HPDE6-E6E7 (cell line): ENCODE measurements around the gene RABGAP1L.

Source experiments
- DNase-seq: peaks from one replicate; pipeline ENCODE4 v3.0.0; 2011; ENCODE audit warnings: missing footprints; ENCODE audit errors: extremely low spot score

RABGAP1L gene

GRCh38 chr1:174920093-174920492 lies 760.8 kb downstream of the RABGAP1L start:
- DNase-seq: no peak

- DNase-seq: no peak
Measured at GRCh38 chr1:174922121-174922520, 762.8 kb downstream of the RABGAP1L start.

DNA sequence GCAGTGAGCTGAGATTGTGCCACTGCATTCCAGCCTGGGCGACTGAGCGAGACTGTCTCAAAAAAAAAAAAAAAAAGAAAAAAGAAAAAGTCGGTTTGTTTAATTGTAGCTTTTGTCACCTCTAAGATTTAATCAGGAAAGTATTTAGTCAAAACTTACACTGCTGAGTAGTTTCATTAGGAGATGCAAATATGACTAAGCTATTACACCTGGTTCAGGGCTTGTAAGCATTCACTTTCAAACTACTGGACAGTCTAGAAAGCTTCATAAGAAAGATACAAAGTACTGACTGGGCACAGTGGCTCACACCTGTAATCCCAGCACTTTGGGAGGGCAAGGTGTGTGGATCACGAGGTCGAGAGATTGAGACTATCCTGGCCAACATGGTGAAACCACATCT lies 764.5 kb downstream of the RABGAP1L start:
- no peak for DNase-seq

DNA sequence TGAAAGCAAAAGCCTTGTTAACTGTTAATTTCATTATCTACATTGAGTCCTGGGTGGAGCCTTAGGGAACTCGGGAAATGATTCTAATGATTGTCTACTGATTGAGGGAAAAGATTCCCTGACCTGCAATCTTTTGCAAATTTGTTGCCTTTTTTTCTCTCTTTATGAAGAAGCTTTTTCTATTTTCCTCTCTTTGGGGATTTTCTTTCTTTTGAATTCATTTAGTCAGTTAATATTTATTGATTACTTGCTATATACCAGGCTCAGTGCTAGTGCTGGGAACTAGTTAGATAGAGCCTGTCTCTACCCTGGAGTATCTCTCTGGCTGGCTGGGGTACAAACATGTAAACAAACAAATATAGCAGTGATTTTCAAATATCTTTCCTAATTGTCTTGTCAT lies 769.2 kb downstream of the RABGAP1L start:
- DNase-seq: no peak

DNA sequence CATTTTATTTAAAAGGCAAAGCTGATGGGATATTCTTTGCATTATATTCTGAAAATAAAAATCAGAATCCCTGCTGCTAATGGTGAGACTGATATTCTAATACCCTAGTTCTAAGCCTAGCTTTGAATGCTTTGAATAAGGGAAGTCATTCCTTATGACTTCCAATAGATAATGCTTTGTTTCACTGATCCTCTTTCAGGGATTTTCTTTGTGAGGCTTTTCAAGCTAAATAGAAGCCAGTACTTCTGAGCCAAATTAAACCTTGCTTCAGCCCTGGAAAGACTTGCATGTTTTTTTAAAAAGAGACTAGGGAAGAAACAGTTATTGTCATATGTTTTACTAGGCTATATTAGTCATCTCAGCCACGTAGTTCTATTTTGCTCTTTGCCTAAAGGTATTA lies 771.9 kb downstream of the RABGAP1L start:
- no peak for DNase-seq

- no peak for DNase-seq
Measured at GRCh38 chr1:174932587-174932986, 773.3 kb downstream of the RABGAP1L start.

DNA sequence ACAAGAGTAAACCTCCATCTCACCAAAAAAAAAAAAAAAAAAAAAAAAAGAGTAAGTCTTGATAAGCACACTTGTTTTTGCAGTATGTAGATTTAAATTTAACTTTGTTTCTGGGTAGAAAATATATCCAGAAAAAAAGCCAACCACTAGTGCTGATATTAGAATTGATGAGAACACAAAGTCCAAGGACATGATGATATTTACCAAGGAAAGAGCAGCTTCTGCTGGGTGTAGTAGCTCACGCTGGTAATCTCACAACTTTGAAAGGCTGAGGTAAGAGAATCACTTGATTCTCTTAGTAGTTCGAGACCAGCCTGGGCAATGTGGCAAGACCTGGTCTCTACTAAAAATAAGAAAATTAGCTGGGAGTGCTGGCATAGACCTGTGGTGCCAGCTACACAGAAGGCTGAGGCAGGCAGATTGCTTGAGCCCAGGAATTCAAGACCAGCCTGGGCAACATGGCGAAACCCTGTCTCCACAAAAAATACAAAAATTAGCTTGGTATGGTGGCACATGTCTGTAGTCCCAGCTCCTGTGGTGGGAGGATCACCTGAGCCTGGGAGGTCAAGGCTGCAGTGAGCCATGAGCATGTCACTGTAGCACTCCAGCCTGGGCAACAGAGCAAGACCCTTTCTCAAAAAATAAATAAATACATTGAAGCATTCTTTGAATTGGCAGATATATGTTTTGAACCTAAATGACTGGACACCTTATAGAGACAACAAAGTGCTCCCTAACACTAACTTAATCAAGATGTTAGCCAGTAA lies 776.8 kb downstream of the RABGAP1L start:
- DNase-seq: no peak

GRCh38 chr1:174938281-174939007 lies 779.1 kb downstream of the RABGAP1L start:
- DNase-seq: no peak

DNA sequence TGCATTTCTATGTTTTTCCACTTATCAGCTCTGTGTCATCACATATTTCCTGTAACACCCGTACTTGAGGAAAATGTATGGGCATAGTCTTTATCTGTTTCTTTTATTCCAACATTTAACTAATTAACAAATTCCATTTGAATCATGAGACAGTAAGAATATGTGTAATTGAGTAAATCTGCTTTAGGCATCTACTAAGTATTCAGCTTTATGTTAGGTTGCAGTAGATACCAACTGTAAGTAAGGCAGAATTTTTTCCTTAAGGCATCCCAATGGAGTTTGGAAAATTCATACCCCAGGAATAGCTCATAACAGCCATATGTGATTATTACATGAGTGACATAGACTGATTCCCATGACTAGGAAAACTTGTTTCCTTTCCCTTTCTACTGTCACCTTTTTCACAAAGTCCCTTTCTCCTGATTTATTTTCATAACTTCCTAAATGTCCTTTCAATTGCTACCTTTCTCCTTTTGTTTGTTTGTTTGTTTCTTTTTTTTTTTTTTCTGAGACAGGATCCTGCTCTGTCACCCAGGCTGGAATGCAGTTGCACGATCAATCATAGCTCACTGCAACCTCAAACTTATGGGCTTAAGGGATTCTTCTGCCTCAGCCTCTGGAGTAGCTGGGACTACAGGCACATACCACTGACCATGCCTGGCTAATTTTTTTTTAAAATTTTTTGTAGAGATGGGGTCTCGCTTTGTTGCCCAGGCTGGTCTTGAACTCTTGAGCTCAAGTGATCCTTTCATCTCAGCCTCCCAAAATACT lies 780.6 kb downstream of the RABGAP1L start:
- no peak for DNase-seq

DNA sequence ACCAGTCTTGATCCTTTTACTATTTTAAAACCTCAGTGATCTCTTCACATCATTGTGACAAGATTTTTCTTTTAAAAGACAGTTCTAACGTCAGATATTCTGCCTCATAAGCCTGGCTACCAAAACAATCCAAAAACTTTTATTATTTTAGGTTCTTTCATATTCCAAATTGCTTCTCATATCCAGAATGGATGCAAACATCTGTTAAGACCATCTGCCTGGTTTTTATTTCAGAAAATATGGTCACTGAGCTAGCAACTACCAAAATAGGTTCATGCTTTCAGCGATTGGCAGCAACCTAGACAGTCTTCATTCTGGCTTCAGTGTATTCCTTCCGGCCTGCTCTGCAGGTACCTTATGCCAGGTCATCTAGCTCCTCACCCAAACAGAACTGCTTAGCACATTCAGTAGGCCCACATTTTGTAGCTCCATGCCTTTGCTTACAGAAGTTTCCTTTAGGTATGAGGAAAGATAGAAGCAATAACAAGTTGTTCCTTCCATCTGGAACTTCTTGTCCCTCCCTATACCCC lies 781.4 kb downstream of the RABGAP1L start:
- no peak for DNase-seq

DNA sequence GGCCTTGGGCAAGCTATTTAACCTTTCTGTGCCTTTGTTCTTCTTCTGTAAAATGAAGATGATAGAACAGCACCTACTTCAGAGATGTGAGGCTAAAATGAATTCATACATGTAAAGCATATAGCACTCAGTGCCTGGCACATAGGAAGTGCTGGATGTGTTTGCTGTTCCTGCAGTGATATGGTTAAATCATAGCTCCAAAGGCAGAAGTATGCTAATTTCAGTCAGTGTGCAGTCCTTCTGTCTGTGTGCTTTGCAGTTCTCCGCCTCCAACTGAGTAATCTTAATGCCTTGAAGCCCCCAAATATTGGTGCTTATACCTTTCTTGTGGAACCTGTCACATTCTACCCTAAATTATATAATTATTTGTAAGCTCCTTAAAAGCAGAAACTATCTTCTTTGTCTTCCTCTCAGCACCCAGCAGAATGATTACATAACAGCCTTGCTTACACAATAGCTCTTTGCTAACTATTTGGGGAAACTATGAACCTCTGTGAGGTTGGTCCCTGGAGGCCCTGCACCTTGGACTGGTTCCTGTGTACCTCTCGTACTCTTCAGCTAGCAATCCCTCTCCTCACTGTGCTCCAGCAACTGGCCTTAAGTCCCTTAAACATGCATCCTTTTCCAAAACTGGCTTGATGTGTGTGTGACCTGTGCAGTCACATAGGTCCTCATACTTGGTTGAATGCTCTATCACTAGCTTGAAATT lies 783.4 kb downstream of the RABGAP1L start:
- DNase-seq: no peak

DNA sequence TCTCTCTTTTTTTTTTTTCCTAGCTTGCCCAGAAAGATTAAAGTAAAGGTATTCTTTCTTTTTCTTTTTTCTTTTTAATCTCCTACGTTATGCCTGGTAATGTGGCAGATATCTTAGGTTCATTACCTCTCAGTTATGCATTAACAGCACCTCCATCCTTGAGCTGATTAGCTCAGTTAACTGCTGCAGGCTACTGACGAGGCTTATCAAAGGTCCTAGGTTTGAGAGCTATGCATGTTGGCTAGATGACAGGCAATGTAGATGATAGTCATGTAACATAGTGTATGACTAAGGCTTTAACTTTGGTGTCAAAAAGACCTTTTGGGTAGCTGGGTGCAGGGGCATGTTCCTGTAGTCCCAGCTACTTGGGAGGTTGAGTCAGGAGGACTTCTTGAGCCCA lies 786.7 kb downstream of the RABGAP1L start:
- DNase-seq: no peak

GRCh38 chr1:174949061-174949460 lies 789.7 kb downstream of the RABGAP1L start:
- no peak for DNase-seq

- DNase-seq: no peak
Measured at GRCh38 chr1:174949645-174950044, 790.3 kb downstream of the RABGAP1L start.

GRCh38 chr1:174953285-174954072 lies 794.2 kb downstream of the RABGAP1L start:
- DNase-seq: no peak

- no peak for DNase-seq
Measured at GRCh38 chr1:174954073-174954460, 794.7 kb downstream of the RABGAP1L start.

DNA sequence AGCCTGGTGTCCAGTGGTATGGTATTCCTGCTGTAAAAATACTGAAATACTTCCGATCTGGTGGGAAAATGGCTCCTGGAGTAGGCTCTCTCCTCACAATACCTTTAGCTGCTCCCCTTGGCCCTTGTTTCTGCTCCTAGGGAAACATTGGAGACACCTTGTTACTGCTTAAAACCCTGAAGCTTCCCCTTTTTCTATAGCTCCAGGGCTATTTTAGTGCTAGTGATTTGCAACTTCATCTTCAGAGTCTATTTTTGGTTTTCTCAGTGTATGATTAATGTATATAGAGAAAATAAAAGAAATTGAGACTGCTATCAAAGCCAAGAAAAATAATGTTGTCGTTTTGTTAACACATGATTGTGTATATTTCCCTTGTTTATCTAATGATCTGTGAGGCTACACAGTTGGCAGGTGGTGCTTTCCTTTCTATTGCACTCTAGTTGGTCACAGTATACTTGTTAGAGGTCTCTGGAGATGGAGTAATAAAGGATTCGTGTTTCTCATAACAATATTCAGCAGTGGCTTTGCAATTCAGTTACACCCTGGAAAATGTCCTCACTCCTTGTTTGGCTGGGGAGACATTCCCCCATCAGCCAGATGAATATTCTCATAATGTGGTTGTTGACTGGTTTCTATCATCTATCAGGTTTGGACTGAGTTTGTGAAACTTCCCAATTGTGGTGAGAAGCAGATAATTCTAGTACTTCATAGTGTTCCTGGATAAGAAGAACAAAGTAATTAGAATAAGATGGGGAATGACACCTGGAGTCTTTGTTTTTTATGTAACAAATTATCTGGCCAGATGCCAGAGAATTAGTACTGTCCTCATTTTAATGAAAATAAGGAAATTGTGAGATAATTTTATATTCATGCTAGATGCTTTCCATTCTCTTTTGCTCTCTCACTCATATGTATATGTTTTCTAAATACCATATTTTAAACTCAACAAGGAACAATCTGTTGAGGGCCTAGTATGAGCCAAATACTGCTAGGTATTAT lies 795.6 kb downstream of the RABGAP1L start:
- no peak for DNase-seq

GRCh38 chr1:174956086-174956485 lies 796.8 kb downstream of the RABGAP1L start:
- DNase-seq: no peak

DNA sequence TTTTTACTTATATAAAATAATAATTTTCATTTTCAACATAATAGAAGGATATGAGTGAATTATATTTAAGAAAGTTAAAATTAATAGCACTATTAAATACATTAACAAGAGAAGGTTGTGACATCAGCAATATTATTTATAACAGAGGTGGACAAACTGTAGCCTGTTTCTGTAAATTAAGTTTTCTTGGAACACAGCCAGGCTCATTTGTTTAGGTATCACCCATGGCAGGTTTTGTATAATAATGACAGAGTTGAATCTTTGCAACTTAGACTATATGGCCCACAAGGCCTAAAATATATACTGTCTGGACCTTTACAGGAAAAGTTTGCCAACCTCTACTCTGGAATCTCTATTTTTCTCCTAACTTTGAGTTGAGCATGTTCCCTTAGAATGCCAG lies 797.7 kb downstream of the RABGAP1L start:
- no peak for DNase-seq

DNA sequence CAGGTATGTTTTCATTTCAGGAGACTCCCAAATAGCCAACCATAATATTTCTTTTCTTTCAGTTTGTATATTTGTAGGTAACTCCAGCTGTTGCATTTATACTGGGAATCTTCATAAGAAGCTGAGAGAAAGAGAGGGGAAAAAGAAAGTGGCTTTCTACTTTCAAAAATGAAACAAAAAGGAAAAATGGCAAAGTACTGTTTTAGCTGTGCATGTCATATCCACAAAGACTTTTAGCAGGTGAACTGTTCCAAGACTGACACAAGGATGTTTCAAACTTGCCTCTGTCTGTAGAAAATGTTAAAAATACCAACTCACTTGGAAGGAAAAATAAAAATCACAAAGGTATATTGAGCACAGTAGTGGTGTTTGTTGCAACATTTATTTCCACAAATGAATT lies 798.5 kb downstream of the RABGAP1L start:
- no peak for DNase-seq
